ENCODE measurements around the gene ALPL. TPM values are rescaled to one million over a fixed set of nuclear protein-coding genes. Genes with fewer than 3 reads are reported as not detected.

ALPL gene
- total RNA-seq, 1 donor from 2014 or later = not detected

DNA sequence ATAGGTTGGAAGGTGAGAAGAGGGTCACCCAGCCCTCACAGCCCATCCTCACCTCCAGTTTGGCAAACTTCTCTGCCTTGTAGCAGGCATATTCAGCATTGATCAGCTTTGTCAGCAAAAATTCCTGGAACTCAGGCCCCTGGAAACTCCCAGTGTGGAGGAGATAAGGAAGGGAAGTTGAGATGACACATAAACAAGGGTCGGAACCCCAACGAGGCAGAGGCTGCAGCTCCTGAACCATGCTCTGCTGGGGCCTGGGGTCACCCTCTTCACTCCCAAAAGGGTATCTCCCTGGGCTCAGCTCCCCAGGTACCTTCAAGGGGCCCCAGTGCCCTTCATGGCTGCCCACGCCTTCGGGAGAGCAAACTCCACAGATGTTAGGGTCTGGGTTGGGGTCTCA is 99.6 kb downstream of the ALPL start:
- DNase-seq (ENCODE audit: low read depth) = no peak
- no peak overlapping the region for H3K4me3 ChIP-seq (ENCODE audit: low read depth, low read length)
- TF ChIP-seq, protein P1, sequence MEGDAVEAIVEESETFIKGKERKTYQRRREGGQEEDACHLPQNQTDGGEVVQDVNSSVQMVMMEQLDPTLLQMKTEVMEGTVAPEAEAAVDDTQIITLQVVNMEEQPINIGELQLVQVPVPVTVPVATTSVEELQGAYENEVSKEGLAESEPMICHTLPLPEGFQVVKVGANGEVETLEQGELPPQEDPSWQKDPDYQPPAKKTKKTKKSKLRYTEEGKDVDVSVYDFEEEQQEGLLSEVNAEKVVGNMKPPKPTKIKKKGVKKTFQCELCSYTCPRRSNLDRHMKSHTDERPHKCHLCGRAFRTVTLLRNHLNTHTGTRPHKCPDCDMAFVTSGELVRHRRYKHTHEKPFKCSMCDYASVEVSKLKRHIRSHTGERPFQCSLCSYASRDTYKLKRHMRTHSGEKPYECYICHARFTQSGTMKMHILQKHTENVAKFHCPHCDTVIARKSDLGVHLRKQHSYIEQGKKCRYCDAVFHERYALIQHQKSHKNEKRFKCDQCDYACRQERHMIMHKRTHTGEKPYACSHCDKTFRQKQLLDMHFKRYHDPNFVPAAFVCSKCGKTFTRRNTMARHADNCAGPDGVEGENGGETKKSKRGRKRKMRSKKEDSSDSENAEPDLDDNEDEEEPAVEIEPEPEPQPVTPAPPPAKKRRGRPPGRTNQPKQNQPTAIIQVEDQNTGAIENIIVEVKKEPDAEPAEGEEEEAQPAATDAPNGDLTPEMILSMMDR (conservative IDR thresholded peaks at IDR 0.05; ENCODE audit: low read depth, low read length) = no peak

DNA sequence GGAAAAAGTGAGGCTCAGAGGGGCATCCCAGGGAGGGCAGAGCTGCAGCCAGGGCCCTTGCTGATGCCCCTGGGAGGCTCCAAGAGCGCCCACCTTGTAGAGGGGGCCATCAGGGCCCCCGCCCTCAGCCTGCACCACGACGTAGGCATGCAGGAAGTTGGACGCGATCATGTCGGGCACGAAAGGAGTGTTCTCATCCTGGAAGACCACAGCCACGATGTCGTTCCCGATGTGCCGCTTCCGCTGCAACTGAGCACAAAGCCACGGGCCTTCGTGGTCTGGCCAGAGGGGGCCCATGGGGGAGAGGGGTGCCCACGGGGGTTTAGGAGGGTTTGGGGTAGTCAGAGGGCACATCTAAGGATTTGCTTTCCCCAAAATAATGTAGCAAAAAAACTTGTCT is 100.8 kb downstream of the ALPL start:
- no peak for DNase-seq (ENCODE audit: low read depth)
- TF ChIP-seq, protein P1 (conservative IDR thresholded peaks at IDR 0.05; ENCODE audit: low read depth, low read length) = no peak

DNA sequence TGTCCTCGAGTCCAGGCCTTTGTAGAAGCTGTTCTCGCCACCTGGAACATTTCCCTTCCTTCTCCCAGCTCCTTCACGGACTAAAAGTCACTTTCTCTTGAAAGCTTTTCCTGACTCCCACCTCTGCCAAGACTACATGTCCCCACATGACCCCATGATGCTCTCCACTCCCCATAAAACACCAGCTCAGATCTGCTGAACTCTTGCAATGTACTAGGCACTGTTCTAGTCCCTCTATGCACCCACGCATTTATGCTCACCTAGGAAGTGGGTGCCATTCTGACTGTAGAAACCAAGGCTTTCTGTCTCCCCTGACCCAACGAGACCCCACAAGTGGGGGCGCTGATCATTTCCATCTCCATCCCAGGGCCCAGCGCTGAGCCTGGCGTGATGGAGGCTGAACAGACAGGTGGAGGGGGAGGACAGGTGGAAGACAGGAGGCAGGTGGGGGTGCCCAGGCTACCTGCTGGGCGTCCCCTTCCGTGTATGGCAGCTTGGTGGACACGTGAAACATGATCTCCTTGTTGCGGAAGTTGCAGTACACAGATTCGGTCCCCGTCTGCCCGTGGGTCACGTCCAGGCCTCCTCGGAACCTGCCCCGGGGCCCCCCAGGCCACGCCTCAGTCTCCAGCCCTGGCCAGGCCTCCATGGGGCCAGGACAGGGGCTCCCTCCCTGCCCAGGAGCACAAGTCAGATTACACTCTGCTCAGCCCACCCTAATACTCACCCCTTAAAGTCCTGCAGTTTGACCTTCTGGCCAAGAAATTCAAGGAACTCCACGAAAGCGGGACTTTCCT is 102.0 kb downstream of the ALPL start:
- no peak for DNase-seq (ENCODE audit: low read depth)
- TF ChIP-seq, protein P1 (conservative IDR thresholded peaks at IDR 0.05; ENCODE audit: low read depth, low read length) = no peak
- H3K4me3 ChIP-seq (ENCODE audit: low read depth, low read length) = no peak overlapping the region

More for the DNA sequence above, 100.8 kb downstream of the ALPL start:
- no peak overlapping the region for H3K4me3 ChIP-seq (ENCODE audit: low read depth, low read length)

DNA sequence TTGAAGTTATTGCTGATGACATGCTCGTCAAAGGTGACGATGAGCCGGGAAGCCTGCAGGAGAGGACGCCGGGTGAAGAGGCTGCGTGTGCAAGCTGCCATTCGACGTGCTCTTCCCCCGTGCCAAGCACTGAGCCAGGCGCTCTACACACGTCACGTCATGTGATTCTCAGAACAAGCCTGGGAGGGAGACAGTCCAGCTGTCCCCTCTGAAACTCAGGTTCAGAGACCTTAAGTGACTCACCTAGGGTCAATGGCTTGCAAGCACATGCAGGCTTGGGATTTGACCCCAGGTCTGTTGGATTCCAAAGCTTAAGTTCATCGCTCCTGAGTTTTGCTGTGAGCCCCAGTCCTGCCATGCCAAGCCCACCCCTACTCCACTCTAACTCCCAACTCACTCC is 102.8 kb downstream of the ALPL start:
- DNase-seq (ENCODE audit: low read depth) = no peak
- TF ChIP-seq, protein P1 (conservative IDR thresholded peaks at IDR 0.05; ENCODE audit: low read depth, low read length) = no peak
- no peak overlapping the region for H3K4me3 ChIP-seq (ENCODE audit: low read depth, low read length)

DNA sequence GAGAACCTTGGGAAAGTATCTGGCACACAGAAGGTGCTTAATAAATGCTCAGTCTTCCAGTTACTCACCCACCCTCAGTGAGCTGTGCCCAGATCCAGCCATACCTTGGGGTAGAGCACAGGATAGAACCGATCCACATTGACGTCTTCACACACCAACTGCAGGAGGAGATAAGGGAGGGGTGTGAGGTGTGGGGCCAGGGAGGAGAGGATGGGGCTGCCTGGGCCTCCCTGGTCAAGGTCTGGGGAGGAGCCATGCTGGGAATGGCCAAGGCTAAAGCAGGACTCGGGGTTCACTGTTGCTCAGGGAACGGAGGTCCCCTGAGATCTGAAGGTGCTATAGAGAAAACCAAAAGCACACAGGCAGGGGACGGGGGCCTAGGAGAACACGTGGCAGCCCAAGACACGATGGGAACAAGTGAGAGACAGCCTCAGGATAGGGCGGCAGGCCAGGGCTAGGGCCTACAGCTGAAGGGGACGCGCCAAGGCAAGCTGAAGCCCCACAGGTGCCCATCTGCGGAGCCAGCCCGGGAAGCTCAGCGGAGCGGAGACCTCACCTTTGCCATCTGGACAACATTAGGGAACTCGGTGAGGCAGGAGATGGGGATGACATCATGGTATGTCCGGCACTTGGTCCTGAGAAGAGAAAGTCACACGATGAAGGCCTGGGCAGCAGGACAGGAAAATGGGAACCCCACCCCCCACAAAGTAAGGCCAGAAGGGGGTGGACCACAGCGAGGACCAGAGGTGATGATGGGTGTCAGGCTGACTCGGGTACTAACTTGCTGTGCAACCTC is 104.0 kb downstream of the ALPL start:
- no peak overlapping the region for H3K4me3 ChIP-seq (ENCODE audit: low read depth, low read length)
- TF ChIP-seq, protein P1 (conservative IDR thresholded peaks at IDR 0.05; ENCODE audit: low read depth, low read length) = no peak
- DNase-seq (ENCODE audit: low read depth) = no peak

DNA sequence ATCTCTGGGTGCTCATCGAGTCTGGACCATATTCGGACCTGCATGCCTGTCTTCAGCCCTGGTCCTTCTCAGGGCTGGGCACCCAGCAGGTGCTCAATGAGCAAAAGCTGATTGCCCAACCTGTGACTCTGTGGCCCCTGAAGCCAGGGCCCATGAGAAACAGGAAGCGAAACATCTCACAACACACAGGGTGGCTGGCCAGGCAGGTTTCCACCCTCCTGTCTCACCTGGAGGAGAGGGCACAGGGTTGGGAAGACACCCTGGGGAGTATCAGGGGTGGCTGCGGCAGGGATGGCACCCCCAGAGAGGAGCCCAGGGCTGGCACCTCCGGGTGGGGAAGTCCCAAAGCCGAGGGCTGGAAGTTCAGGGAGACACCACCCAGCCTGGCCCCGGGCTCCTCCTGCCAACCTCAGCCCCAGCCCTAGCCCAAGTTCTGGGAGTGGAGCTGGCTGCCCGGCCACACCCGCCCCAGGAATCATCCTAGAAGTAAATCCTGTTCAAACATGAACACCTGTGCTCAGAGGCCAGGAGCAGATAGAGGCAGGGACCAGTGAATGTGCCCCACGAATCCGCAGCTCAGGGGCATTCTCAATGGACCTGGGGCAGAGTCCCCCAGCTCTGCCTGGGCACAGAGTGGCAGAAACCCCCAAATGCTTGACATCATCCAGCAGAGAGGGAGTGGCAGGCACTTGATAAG is 105.3 kb downstream of the ALPL start:
- no peak overlapping the region for H3K4me3 ChIP-seq (ENCODE audit: low read depth, low read length)
- no peak for DNase-seq (ENCODE audit: low read depth)
- TF ChIP-seq, protein P1 (conservative IDR thresholded peaks at IDR 0.05; ENCODE audit: low read depth, low read length) = no peak

Measured in epithelial cell of proximal tubule (primary cell).